Measurements from ENCODE around the gene TMEM150B. TPM values are rescaled to one million over a fixed set of nuclear protein-coding genes. Genes with fewer than 3 reads are reported as not detected.

Gene TMEM150B
- total and polyA plus RNA-seq, 2 of the 13 experiments (the other 11 are each of a cell fraction or from before 2014, with no cell fraction given) = 1.3 to 1.8 TPM

GRCh38 chr19:55308281-55308680 is 16.9 kb downstream of the TMEM150B start:
- Histone ChIP-seq H3K9me3 (ENCODE audit: low read length) (no peaks in the 10 kb centered on the region), H3K4me3 (replicated peaks in 1 of 3; ENCODE audit: insufficient read depth in 1 of 3, low read depth in 2 of 3, low read length in 3 of 3) (no peak overlapping the region), H3K27me3 (ENCODE audit: control insufficient read depth in 1 of 2, insufficient read depth in 2 of 2, low read length in 2 of 2) (peaks cover 0 to 5% of the 10 kb centered on the region in 2 experiments; a peak in 1 of 5 replicates), H3K36me3 (replicated peaks in 1 of 2; ENCODE audit: control insufficient read depth in 1 of 2, insufficient read depth in 2 of 2, low read length in 2 of 2) (no peaks in the 10 kb centered on the region), H3K4me2 (ENCODE audit: low read depth, low read length) (no peak overlapping the region), H2AFZ (ENCODE audit: low read length) (no peak overlapping the region), H3K4me1 (ENCODE audit: insufficient read depth, low read length) (peaks cover 14% of the 10 kb centered on the region), H3K9ac (ENCODE audit: insufficient read depth, low read depth, low read length) (no peak overlapping the region), H3K27ac (ENCODE audit: extremely low read length, insufficient read depth, low read length) (no peak overlapping the region), H4K20me1 (ENCODE audit: insufficient read depth, low read length) (no peaks in the 10 kb centered on the region), H3K79me2 (ENCODE audit: insufficient read depth, low read length) (no peaks in the 10 kb centered on the region)
- ChIA-PET POLR2A (no interaction called here), CTCF (ENCODE audit: low intra/inter-chr PET ratio, low total read pairs) (no interaction called here)
- WGBS (ENCODE audit: low lambda C conversion rate) = 80% methylated on average over 11 of the region's 11 CpGs
- DNase-seq (ENCODE audit: low spot score) (no peak), ATAC-seq (no peak), FAIRE-seq (no peak)
- no TSS peak for BruUV-seq (replicated peaks)
- in situ Hi-C loops (cut with HindIII; ENCODE audit: extremely low pct_ligation_motif_present, low pct_unique_long_range_greater_than_20kb) = no loop called here
- TF ChIP-seq ZNF18 (CRISPR knock-in tag; IDR thresholded peaks at IDR 0.05; ENCODE audit: insufficient replicate concordance) = no peak
- TF ChIP-seq AKAP8 (CRISPR knock-in tag; IDR thresholded peaks at IDR 0.05) = no peak
- TF ChIP-seq LRRFIP1 (CRISPR knock-in tag; conservative IDR thresholded peaks at IDR 0.05) = no peak
- TF ChIP-seq MYNN (CRISPR knock-in tag; IDR thresholded peaks at IDR 0.05; ENCODE audit: low read depth) = no peak
- intact Hi-C loops (cut with micrococcal nuclease; ENCODE audit: unreplicated experiment) = no loop called here

Data from HepG2 (cell line).